Uterus (tissue), 2 donors: ENCODE measurements around the gene IRF4.

Source experiments
- CTCF ChIP-seq, 4 experiments: fragments of 200-600 bp in 2 of 4; fragments of 450-650 bp in 2 of 4; sonication (generic) in 2 of 4; IDR thresholded peaks; one replicate each; pipeline ENCODE4 v1.5.1; 2016 to 2019; ENCODE audit warnings: antibody characterized with exemption in 4 of 4, mild to moderate bottlenecking in 2 of 4, moderate library complexity in 1 of 4
- POLR2A ChIP-seq, 2 donors: fragments of 450-650 bp; IDR thresholded peaks; one replicate each; pipeline ENCODE4 v1.6.1; 2016; ENCODE audit warnings: antibody characterized with exemption in 2 of 2, mild to moderate bottlenecking in 1 of 2, moderate library complexity in 1 of 2

GRCh38 chr6:441126-441920 lies 49.8 kb downstream of the IRF4 start:
- TF ChIP-seq CTCF (IDR thresholded peaks at IDR 0.05) (no peak), POLR2A (IDR thresholded peaks at IDR 0.05) (no peak)
